CD4-positive, alpha-beta memory T cell (primary cell): ENCODE data around the gene ZFYVE16. TPM values are rescaled to one million over a fixed set of nuclear protein-coding genes. Genes with fewer than 3 reads are reported as not detected.

Source experiments
- CTCF ChIA-PET: fragments of 350-600 bp; sonication (Branson Sonifier 250); formaldehyde crosslinking; loops from one replicate; lab custom pipeline; 2021; ENCODE audit warnings: inconsistent platforms; ENCODE audit not compliant: partially characterized antibody; lab: Charles Lee
- POLR2A ChIA-PET: fragments of 350-600 bp; sonication (Branson Sonifier 250); formaldehyde crosslinking; loops from one replicate; lab custom pipeline; 2021; ENCODE audit not compliant: partially characterized antibody; lab: Charles Lee
- DNase-seq, 5 donors: peaks; one replicate each; pipeline versions ENCODE4 v3.0.0 to v3.0.0-alpha.2; 2020 to 2022; ENCODE audit warnings: mixed read lengths in 1 of 5
- H3K27ac ChIP-seq: one replicate; pipeline ENCODE4 v1.7.0; 2013; ENCODE audit warnings: low read depth, low read length
- H3K27me3 ChIP-seq: 2 replicates; pipeline ENCODE4 v1.7.0; 2013; ENCODE audit warnings: mild to moderate bottlenecking, low read length, moderate library complexity; ENCODE audit not compliant: insufficient read depth
- H3K36me3 ChIP-seq: 2 replicates; pipeline ENCODE4 v1.7.0; 2013; ENCODE audit warnings: mild to moderate bottlenecking, low read length, moderate library complexity; ENCODE audit not compliant: insufficient read depth
- H3K4me1 ChIP-seq: 2 replicates; pipeline ENCODE4 v1.7.0; 2013; ENCODE audit warnings: mild to moderate bottlenecking, low read length, moderate library complexity; ENCODE audit not compliant: insufficient read depth
- H3K4me3 ChIP-seq, 2 donors: one replicate each; pipeline ENCODE4 v1.7.0; 2013; ENCODE audit warnings: low read length in 2 of 2, mild to moderate bottlenecking in 1 of 2
- H3K9me3 ChIP-seq, 2 donors: one replicate each; pipeline ENCODE4 v1.7.0; 2013; ENCODE audit warnings: low read length in 2 of 2, control low read depth in 1 of 2; ENCODE audit not compliant: control insufficient read depth in 1 of 2
- H3K27ac Mint-ChIP-seq, 7 donors: one replicate each; pipeline ENCODE4 v1.8.0; 2020 to 2021; ENCODE audit warnings: mixed read lengths in 7 of 7, mild to moderate bottlenecking in 6 of 7, inconsistent platforms in 3 of 7, moderate library complexity in 3 of 7
- H3K27me3 Mint-ChIP-seq, 2 donors: one replicate each; pipeline ENCODE4 v1.8.0; 2020 to 2021; ENCODE audit warnings: mixed read lengths in 2 of 2
- H3K36me3 Mint-ChIP-seq, 2 donors: one replicate each; pipeline ENCODE4 v1.8.0; 2020 to 2021; ENCODE audit warnings: mixed read lengths in 2 of 2, inconsistent platforms in 1 of 2, mild to moderate bottlenecking in 1 of 2
- H3K4me1 Mint-ChIP-seq, 4 donors: one replicate each; pipeline ENCODE4 v1.8.0; 2020 to 2021; ENCODE audit warnings: mixed read lengths in 4 of 4, mild to moderate bottlenecking in 1 of 4
- H3K4me3 Mint-ChIP-seq, 8 donors: one replicate each; pipeline ENCODE4 v1.8.0; 2020 to 2021; ENCODE audit warnings: mixed read lengths in 8 of 8, mild to moderate bottlenecking in 7 of 8, moderate library complexity in 6 of 8, inconsistent platforms in 3 of 8
- H3K9me3 Mint-ChIP-seq, 8 donors: one replicate each; pipeline ENCODE4 v1.8.0; 2020 to 2021; ENCODE audit warnings: mixed read lengths in 8 of 8, mild to moderate bottlenecking in 5 of 8, inconsistent platforms in 3 of 8, moderate library complexity in 1 of 8
- intact Hi-C: fragments of 100-400 bp; cut with micrococcal nuclease; formaldehyde crosslinking; loops from one replicate; pipeline ENCODE4 v1.15.1; 2023
- polyA plus RNA-seq, 2 donors: library from polyadenylated mRNA; unstranded; fragments of 300-500 nt; fragmentation: Illumina TruSeq; gene quantifications; one replicate each; pipeline ENCODE4 v1.2.3, GENCODE V29; 2021
- total RNA-seq, 2 experiments: library from RNA; stranded (reverse); gene quantifications; one replicate each; pipeline ENCODE4 v1.2.3, GENCODE V29; 2021

ZFYVE16 gene
- total and polyA plus RNA-seq, 4 experiments from 2014 or later, result 2.5 to 25.3 (median 14.9) TPM

- Histone ChIP-seq H3K36me3 (no peaks in the 10 kb centered on the region), H3K4me3 (no peak overlapping the region), H3K9me3 (no peaks in the 10 kb centered on the region), H3K4me1 (no peaks in the 10 kb centered on the region), H3K27ac (no peak overlapping the region), H3K27me3 (no peaks in the 10 kb centered on the region)
- ChIA-PET POLR2A (no interaction called here), CTCF (no interaction called here)
- H3K27ac Mint-ChIP-seq, result peak overlapping the region in 3 of 7 donors; percentile 28 to 80 (median 52)
- no peaks in the 10 kb centered on the region for H3K9me3 Mint-ChIP-seq
- DNase-seq, result no peak
- H3K4me1 Mint-ChIP-seq, result peaks cover 5 to 9% (median 7%) of the 10 kb centered on the region in 4 donors
- no peaks in the 10 kb centered on the region for H3K36me3 Mint-ChIP-seq
- H3K4me3 Mint-ChIP-seq, result peak overlapping the region in 4 of 8 donors; percentile 2 to 38 (median 24)
- H3K27me3 Mint-ChIP-seq, result peaks cover 0 to 1% of the 10 kb centered on the region in 2 donors
- intact Hi-C loops, result no loop called here
Measured at GRCh38 chr5:80503641-80504040, 95.8 kb downstream of the ZFYVE16 start.

- no peak for DNase-seq
- Mint-ChIP-seq H3K27me3 (peaks cover 0 to 1% of the 10 kb centered on the region in 2 donors), H3K4me3 (no peak overlapping the region), H3K4me1 (peaks cover 5 to 9% (median 7%) of the 10 kb centered on the region in 4 donors), H3K27ac (peak overlapping the region in 1 of 7 donors; percentile 43), H3K9me3 (no peaks in the 10 kb centered on the region), H3K36me3 (no peaks in the 10 kb centered on the region)
- no peaks in the 10 kb centered on the region for H3K4me1 ChIP-seq
- H3K4me3 ChIP-seq, result no peak overlapping the region
- H3K27ac ChIP-seq, result no peak overlapping the region
- no peaks in the 10 kb centered on the region for H3K27me3 ChIP-seq
- intact Hi-C loops, result no loop called here
- H3K36me3 ChIP-seq, result no peaks in the 10 kb centered on the region
- no peaks in the 10 kb centered on the region for H3K9me3 ChIP-seq
- ChIA-PET CTCF (no interaction called here), POLR2A (no interaction called here)
Measured at GRCh38 chr5:80504833-80505232, 97.0 kb downstream of the ZFYVE16 start.

- H3K27ac Mint-ChIP-seq, result no peak overlapping the region
- H3K9me3 ChIP-seq, result no peaks in the 10 kb centered on the region
- peaks cover 5 to 9% (median 7%) of the 10 kb centered on the region in 4 donors for H3K4me1 Mint-ChIP-seq
- H3K9me3 Mint-ChIP-seq, result peaks cover 0 to 2% (median 0%) of the 10 kb centered on the region in 8 donors
- CTCF ChIA-PET, result no interaction called here
- H3K27ac ChIP-seq, result no peak overlapping the region
- H3K4me3 ChIP-seq, result no peak overlapping the region
- H3K27me3 Mint-ChIP-seq, result peaks cover 0 to 1% of the 10 kb centered on the region in 2 donors
- H3K36me3 ChIP-seq, result no peaks in the 10 kb centered on the region
- POLR2A ChIA-PET, result no interaction called here
- intact Hi-C loops, result no loop called here
- H3K4me1 ChIP-seq, result no peaks in the 10 kb centered on the region
- H3K27me3 ChIP-seq, result no peaks in the 10 kb centered on the region
- no peak overlapping the region for H3K4me3 Mint-ChIP-seq
- DNase-seq, result no peak
- no peaks in the 10 kb centered on the region for H3K36me3 Mint-ChIP-seq
Measured at GRCh38 chr5:80507663-80508062, 99.8 kb downstream of the ZFYVE16 start.

GRCh38 chr5:80508844-80509243 lies 101.0 kb downstream of the ZFYVE16 start:
- no peaks in the 10 kb centered on the region for H3K36me3 ChIP-seq
- Mint-ChIP-seq H3K36me3 (no peaks in the 10 kb centered on the region), H3K9me3 (peaks cover 0 to 2% (median 0%) of the 10 kb centered on the region in 8 donors), H3K4me3 (peak overlapping the region in 1 of 8 donors; percentile 2), H3K27me3 (peaks cover 0 to 1% of the 10 kb centered on the region in 2 donors), H3K27ac (no peak overlapping the region), H3K4me1 (peaks cover 0 to 9% (median 4%) of the 10 kb centered on the region in 4 donors)
- no peaks in the 10 kb centered on the region for H3K4me1 ChIP-seq
- no peaks in the 10 kb centered on the region for H3K9me3 ChIP-seq
- no peak overlapping the region for H3K27ac ChIP-seq
- CTCF ChIA-PET, result no interaction called here
- no peak overlapping the region for H3K4me3 ChIP-seq
- H3K27me3 ChIP-seq, result no peaks in the 10 kb centered on the region
- POLR2A ChIA-PET, result no interaction called here
- DNase-seq, result no peak
- intact Hi-C loops, result no loop called here

- H3K4me3 Mint-ChIP-seq, result no peak overlapping the region
- peaks cover 0 to 2% (median 0%) of the 10 kb centered on the region in 8 donors for H3K9me3 Mint-ChIP-seq
- POLR2A ChIA-PET, result no interaction called here
- no peaks in the 10 kb centered on the region for H3K36me3 Mint-ChIP-seq
- no peak overlapping the region for H3K27ac Mint-ChIP-seq
- Histone ChIP-seq H3K4me1 (no peaks in the 10 kb centered on the region), H3K36me3 (no peaks in the 10 kb centered on the region), H3K27ac (no peak overlapping the region), H3K4me3 (no peak overlapping the region), H3K9me3 (no peaks in the 10 kb centered on the region), H3K27me3 (no peaks in the 10 kb centered on the region)
- peaks cover 0 to 4% (median 0%) of the 10 kb centered on the region in 4 donors for H3K4me1 Mint-ChIP-seq
- intact Hi-C loops, result no loop called here
- CTCF ChIA-PET, result interaction anchor here (0.6 kb wide), 1 partner anchor 13 kb away, joined by 3 read pairs; no protein-coding TSS in a partner anchor
- peaks cover 0 to 1% of the 10 kb centered on the region in 2 donors for H3K27me3 Mint-ChIP-seq
- DNase-seq, result no peak
Measured at GRCh38 chr5:80509362-80509761, 101.5 kb downstream of the ZFYVE16 start.

GRCh38 chr5:80516826-80517225 lies 109.0 kb downstream of the ZFYVE16 start:
- Mint-ChIP-seq H3K9me3 (no peaks in the 10 kb centered on the region), H3K36me3 (no peaks in the 10 kb centered on the region), H3K27ac (no peak overlapping the region), H3K27me3 (no peaks in the 10 kb centered on the region), H3K4me3 (no peak overlapping the region), H3K4me1 (no peaks in the 10 kb centered on the region)
- no peak overlapping the region for H3K4me3 ChIP-seq
- H3K9me3 ChIP-seq, result no peaks in the 10 kb centered on the region
- no peak for DNase-seq
- H3K27me3 ChIP-seq, result no peaks in the 10 kb centered on the region
- no peaks in the 10 kb centered on the region for H3K36me3 ChIP-seq
- POLR2A ChIA-PET, result no interaction called here
- CTCF ChIA-PET, result no interaction called here
- no peak overlapping the region for H3K27ac ChIP-seq
- no peaks in the 10 kb centered on the region for H3K4me1 ChIP-seq
- intact Hi-C loops, result no loop called here
